Smooth muscle cell (in vitro differentiated cells): Measurements from ENCODE around the gene GPR84. TPM values are rescaled to one million over a fixed set of nuclear protein-coding genes. Genes with fewer than 3 reads are reported as not detected.

Experiments used
- DNase-seq: peaks from one replicate; lab custom pipeline; 2025; ENCODE audit not compliant: unreplicated experiment; lab: John Stamatoyannopoulos, UW
- H2AFZ ChIP-seq: fragments of 200-600 bp; sonication (generic); 2 replicates; pipeline ENCODE4 v1.6.0; 2016; ENCODE audit warnings: antibody characterized with exemption, low read depth, mild to moderate bottlenecking
- H3F3A ChIP-seq: fragments of 200-600 bp; sonication (generic); 2 replicates; pipeline ENCODE4 v1.6.0; 2017; ENCODE audit warnings: antibody characterized with exemption, low read depth
- H3K27ac ChIP-seq: fragments of 200-600 bp; sonication (generic); 2 replicates; pipeline ENCODE4 v1.5.1; 2016; ENCODE audit warnings: low read depth, mild to moderate bottlenecking
- H3K27me3 ChIP-seq: fragments of 200-600 bp; sonication (generic); 2 replicates; pipeline ENCODE4 v1.6.1; 2016; ENCODE audit warnings: low read depth, mild to moderate bottlenecking
- H3K36me3 ChIP-seq: fragments of 200-600 bp; sonication (generic); 2 replicates; pipeline ENCODE4 v1.5.1; 2016; ENCODE audit warnings: low read depth
- H3K4me1 ChIP-seq: fragments of 200-600 bp; sonication (generic); 2 replicates; pipeline ENCODE4 v1.5.1; 2016; ENCODE audit warnings: low read depth
- H3K4me2 ChIP-seq: fragments of 200-600 bp; sonication (generic); 2 replicates; pipeline ENCODE4 v1.6.0; 2016; ENCODE audit warnings: mild to moderate bottlenecking
- H3K4me3 ChIP-seq: fragments of 200-600 bp; sonication (generic); 2 replicates; pipeline ENCODE4 v1.5.1; 2016; ENCODE audit warnings: mild to moderate bottlenecking
- H3K79me2 ChIP-seq: fragments of 200-600 bp; sonication (generic); 2 replicates; pipeline ENCODE4 v1.6.0; 2016; ENCODE audit warnings: low read depth, mild to moderate bottlenecking
- H3K9ac ChIP-seq: fragments of 200-600 bp; sonication (generic); 2 replicates; pipeline ENCODE4 v1.6.0; 2016; ENCODE audit warnings: low read depth
- H3K9me3 ChIP-seq: fragments of 200-600 bp; sonication (generic); replicated peaks from 2 replicates; pipeline ENCODE4 v1.5.1; 2016; ENCODE audit warnings: low read depth
- H4K20me1 ChIP-seq: fragments of 200-600 bp; sonication (generic); 2 replicates; pipeline ENCODE4 v1.6.0; 2016; ENCODE audit warnings: low read depth
- CTCF ChIP-seq: fragments of 200-600 bp; sonication (generic); IDR thresholded peaks from 2 replicates; pipeline ENCODE4 v1.5.1; 2017; ENCODE audit warnings: borderline replicate concordance, mild to moderate bottlenecking, antibody characterized with exemption; ENCODE audit not compliant: insufficient read depth, poor library complexity, severe bottlenecking
- WGBS: methylation state at CpG from one replicate; pipeline ENCODE4 v1.1.7; 2016; ENCODE audit warnings: low lambda C conversion rate; 5-methylcytosine and 5-hydroxymethylcytosine counted together
- polyA plus RNA-seq: library from polyadenylated mRNA; unstranded; fragments of >200 nt; fragmentation: Nextera tagmentation; extraction: Ambion mirVana; gene quantifications from 2 replicates; pipeline ENCODE4 v1.2.1, GENCODE V29; 2016
- total RNA-seq: library from RNA; depleted of rRNA; stranded (reverse); fragments of >200 nt; gene quantifications from 2 replicates; pipeline ENCODE4 v1.2.3, GENCODE V29; 2014

Gene GPR84
- total and polyA plus RNA-seq, 2 experiments from 2014 or later = 0.13 TPM; not detected in 1

DNA sequence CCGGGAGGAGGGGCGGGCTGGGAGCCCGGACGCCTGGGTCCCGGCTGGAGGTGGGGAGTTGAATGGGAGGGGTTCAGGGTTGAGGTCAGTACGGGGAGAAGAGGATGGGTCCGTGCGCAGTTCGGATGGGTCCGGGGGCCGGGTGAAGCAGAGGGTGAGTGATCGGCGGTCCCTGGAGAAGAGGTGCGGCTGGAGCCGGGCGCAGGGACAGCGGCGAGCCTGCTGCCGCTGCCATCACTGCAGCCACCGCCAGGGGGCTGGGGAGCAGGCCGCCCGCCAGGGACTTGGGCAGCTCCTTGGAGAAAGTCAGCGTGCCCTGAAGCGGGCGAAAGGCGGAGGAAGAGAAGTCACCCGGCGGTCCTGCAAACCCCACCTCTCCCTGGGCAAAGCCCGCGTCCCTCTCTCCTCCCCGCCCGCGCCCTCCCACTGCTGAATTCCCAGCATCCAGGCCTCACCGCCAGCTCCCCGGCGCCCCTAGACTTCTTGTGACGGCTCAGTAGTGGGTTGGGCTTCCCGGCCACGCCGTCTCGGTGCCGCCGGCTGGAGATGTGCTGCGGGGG lies 6.0 kb upstream of the GPR84 start:
- no peak overlapping the region for H2AFZ ChIP-seq
- H3F3A ChIP-seq = peaks cover 12% of the 10 kb centered on the region
- H3K4me2 ChIP-seq = peak overlapping the region; percentile 95
- no peaks in the 10 kb centered on the region for H3K79me2 ChIP-seq
- H4K20me1 ChIP-seq = no peaks in the 10 kb centered on the region
- H3K36me3 ChIP-seq = no peaks in the 10 kb centered on the region
- no peak overlapping the region for H3K9ac ChIP-seq
- no peak overlapping the region for H3K27ac ChIP-seq
- peak; percentile 73 for DNase-seq
- WGBS = 7% methylated on average over 32 of the region's 44 CpGs
- no peaks in the 10 kb centered on the region for H3K9me3 ChIP-seq
- H3K4me3 ChIP-seq = peak overlapping the region; percentile 49
- peak; percentile 85 for TF ChIP-seq CTCF
- no peaks in the 10 kb centered on the region for H3K27me3 ChIP-seq
- H3K4me1 ChIP-seq = peaks cover 8% of the 10 kb centered on the region

DNA sequence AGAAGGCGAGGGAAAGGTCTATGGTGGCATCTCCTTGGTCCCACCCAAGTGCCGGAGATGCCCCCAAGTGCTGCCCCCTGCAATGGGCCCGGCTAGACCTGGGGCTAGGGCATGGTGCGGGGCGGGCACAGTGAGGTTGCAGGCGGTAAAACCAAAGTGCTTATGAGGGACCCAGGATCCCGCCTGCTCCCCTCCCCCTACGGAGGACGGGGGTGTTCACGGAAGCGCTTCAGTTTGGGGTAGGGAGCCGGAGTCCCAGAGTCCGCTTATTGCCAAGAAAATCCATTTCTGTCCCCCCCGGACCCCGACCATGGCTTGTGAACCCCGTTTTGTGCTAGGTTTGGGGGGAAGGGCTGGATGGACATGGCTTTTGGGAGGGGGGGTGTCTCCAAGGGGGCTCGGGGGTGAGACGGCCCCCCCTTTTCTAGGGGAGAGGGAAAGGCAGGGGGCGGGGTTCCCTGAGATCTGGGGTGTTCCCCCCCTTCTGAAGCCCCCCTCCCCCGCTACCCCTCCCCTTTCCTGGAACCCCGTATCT lies 5.4 kb upstream of the GPR84 start:
- peak overlapping the region; percentile 49 for H3K4me3 ChIP-seq
- H3K9me3 ChIP-seq = no peaks in the 10 kb centered on the region
- H3F3A ChIP-seq = peaks cover 12% of the 10 kb centered on the region
- peaks cover 8% of the 10 kb centered on the region for H3K4me1 ChIP-seq
- no peaks in the 10 kb centered on the region for H4K20me1 ChIP-seq
- no peak overlapping the region for H3K27ac ChIP-seq
- WGBS = 34% methylated on average over 15 of the region's 21 CpGs
- no peak overlapping the region for H2AFZ ChIP-seq
- H3K27me3 ChIP-seq = no peaks in the 10 kb centered on the region
- peak overlapping the region; percentile 95 for H3K4me2 ChIP-seq
- no peak for DNase-seq
- no peaks in the 10 kb centered on the region for H3K79me2 ChIP-seq
- no peaks in the 10 kb centered on the region for H3K36me3 ChIP-seq
- no peak overlapping the region for H3K9ac ChIP-seq
- TF ChIP-seq CTCF = no peak

GRCh38 chr12:54368709-54369596 lies 4.7 kb upstream of the GPR84 start:
- H3K4me3 ChIP-seq = peak overlapping the region; percentile 49
- no peaks in the 10 kb centered on the region for H3K9me3 ChIP-seq
- H3K79me2 ChIP-seq = no peaks in the 10 kb centered on the region
- peak; percentile 62 for DNase-seq
- H2AFZ ChIP-seq = no peak overlapping the region
- peaks cover 11% of the 10 kb centered on the region for H3F3A ChIP-seq
- no peak overlapping the region for H3K9ac ChIP-seq
- peak; percentile 83 for TF ChIP-seq CTCF
- peaks cover 8% of the 10 kb centered on the region for H3K4me1 ChIP-seq
- no peak overlapping the region for H3K27ac ChIP-seq
- H3K4me2 ChIP-seq = peak overlapping the region; percentile 95
- no peaks in the 10 kb centered on the region for H3K36me3 ChIP-seq
- no peaks in the 10 kb centered on the region for H4K20me1 ChIP-seq
- 13% methylated on average over 36 of the region's 40 CpGs for WGBS
- no peaks in the 10 kb centered on the region for H3K27me3 ChIP-seq
